Cardiac fibroblast (primary cell): ENCODE measurements around the gene PDXDC1.
"Not testable (repeated sequence)": the region's sequence is repeated elsewhere in the genome, so short reads cannot be mapped to it uniquely, and the experiment has no call there.

ENCODE experiments used
- DNase-seq, 2 donors: peaks; one replicate each; pipeline versions ENCODE4 v3.0.0 to v3.0.0-alpha.2; 2010; ENCODE audit warnings: low read depth in 2 of 2
- H3K4me3 ChIP-seq, 2 donors: replicated peaks in 1 of 2; 1 replicate in 1 of 2; 2 replicates in 1 of 2; pipeline ENCODE4 v1.5.1; 2011; ENCODE audit warnings: low read depth in 2 of 2, low read length in 2 of 2, mild to moderate bottlenecking in 2 of 2, moderate library complexity in 1 of 2
- TF ChIP-seq, protein P1 (sequence below): IDR thresholded peaks from one replicate; pipeline ENCODE4 v1.5.1; 2011; ENCODE audit warnings: low read depth, mild to moderate bottlenecking, low read length, inconsistent platforms

PDXDC1 gene

DNA sequence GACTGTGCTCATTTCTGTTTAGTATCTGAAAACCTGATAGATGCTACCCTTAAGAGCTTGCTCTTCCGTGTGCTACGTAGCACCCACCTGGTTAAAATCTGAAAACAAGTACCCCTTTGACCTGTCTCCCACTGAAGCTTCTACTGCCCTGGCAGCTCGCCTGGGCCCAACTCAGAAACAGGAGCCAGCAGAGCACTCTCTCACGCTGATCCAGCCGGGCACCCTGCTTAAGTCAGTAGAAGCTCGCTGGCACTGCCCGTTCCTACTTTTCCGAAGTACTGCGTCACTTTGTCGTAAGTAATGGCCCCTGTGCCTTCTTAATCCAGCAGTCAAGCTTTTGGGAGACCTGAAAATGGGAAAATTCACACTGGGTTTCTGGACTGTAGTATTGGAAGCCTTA is 62.2 kb downstream of the PDXDC1 start:
- no peak for DNase-seq
- TF ChIP-seq, protein P1, sequence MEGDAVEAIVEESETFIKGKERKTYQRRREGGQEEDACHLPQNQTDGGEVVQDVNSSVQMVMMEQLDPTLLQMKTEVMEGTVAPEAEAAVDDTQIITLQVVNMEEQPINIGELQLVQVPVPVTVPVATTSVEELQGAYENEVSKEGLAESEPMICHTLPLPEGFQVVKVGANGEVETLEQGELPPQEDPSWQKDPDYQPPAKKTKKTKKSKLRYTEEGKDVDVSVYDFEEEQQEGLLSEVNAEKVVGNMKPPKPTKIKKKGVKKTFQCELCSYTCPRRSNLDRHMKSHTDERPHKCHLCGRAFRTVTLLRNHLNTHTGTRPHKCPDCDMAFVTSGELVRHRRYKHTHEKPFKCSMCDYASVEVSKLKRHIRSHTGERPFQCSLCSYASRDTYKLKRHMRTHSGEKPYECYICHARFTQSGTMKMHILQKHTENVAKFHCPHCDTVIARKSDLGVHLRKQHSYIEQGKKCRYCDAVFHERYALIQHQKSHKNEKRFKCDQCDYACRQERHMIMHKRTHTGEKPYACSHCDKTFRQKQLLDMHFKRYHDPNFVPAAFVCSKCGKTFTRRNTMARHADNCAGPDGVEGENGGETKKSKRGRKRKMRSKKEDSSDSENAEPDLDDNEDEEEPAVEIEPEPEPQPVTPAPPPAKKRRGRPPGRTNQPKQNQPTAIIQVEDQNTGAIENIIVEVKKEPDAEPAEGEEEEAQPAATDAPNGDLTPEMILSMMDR = no peak

DNA sequence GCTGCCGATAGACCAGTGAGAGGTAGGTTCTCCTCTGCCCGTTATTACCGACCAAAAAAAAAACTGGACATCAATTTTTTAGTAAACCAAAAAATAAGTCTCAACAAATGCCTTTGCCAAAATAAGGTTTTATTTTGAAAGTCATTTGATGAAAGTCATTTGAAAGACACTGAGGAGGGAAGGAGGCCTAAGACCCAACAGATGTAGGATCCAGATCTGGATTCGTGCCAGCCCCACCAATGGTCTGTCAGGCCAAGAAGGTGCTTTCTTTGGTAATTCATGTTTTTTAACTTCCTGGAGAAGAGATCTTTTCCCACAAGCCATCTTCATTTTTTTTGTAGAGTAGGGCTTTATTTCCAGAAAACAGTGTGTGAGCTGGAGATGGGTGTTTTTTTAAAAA is 62.9 kb downstream of the PDXDC1 start:
- no peak overlapping the region for H3K4me3 ChIP-seq
- DNase-seq = no peak
- TF ChIP-seq, protein P1 = no peak

More for the DNA sequence above, 62.2 kb downstream of the PDXDC1 start:
- no peak overlapping the region for H3K4me3 ChIP-seq

- TF ChIP-seq, protein P1 = no peak
- no peak overlapping the region for H3K4me3 ChIP-seq
- no peak for DNase-seq
These were observed 63.9 kb downstream of the PDXDC1 start for GRCh38 chr16:15038689-15039088.

GRCh38 chr16:15041271-15042004 is 66.6 kb downstream of the PDXDC1 start:
- DNase-seq = peak; percentile 63 to 81
- TF ChIP-seq, protein P1 = peak; percentile 4
- H3K4me3 ChIP-seq = no peak overlapping the region

GRCh38 chr16:15043344-15043743 is 68.5 kb downstream of the PDXDC1 start:
- TF ChIP-seq, protein P1 = no peak
- H3K4me3 ChIP-seq = no peak overlapping the region
- no peak for DNase-seq

DNA sequence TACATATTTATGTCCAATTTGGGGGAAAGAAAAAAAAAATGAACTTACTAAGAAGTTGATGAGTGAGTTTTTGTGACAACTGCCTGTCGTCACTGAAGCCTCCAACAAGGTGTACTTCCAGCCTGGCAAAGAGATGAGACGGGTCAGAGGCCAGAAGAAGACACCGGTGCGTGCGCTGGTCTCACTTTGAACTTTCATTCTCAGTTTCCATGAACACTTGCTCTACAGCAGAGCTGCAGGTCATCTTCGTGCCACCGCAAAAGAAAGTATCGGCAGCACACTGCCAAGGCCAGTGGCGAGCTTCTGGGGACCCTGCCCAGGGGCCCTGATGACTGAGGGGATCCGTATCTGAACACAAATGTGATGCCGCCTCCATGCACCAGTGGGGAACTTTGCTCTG is 69.5 kb downstream of the PDXDC1 start:
- DNase-seq = no peak
- TF ChIP-seq, protein P1 = no peak
- no peak overlapping the region for H3K4me3 ChIP-seq

DNA sequence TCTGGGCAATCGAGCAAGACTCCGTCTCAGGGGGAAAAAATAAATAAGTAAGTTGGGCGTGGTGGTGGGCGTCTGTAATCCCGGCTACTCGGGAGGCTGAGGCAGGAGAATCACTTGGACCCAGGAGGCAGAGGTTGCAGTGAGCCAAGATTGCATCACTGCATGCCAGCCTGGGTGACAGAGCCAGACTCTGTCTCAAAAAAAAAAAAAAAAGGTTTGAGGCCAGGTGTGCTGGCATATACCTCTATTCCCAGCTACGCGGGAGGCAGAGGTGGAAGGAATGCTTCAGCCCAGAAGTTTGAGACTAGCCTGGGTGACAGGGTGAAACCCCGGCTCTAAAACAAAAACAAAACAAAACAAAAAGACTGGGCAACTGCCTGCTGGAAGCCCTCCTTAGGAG is 70.4 kb downstream of the PDXDC1 start:
- H3K4me3 ChIP-seq, DNase-seq: not testable (repeated sequence)
